Left ventricle myocardium inferior (tissue), 1 donor: Measurements from ENCODE around the gene COPB2. TPM values are rescaled to one million over a fixed set of nuclear protein-coding genes. Genes with fewer than 3 reads are reported as not detected.

Experiments
- DNase-seq: peaks from one replicate; pipeline ENCODE4 v3.0.0-alpha.2; 2020
- H3K27ac ChIP-seq: fragments of 200-600 bp; replicated peaks from 2 replicates; pipeline ENCODE4 v1.8.0; 2021
- H3K27me3 ChIP-seq: fragments of 200-600 bp; 2 replicates; pipeline ENCODE4 v1.8.0; 2021; ENCODE audit warnings: low read depth
- H3K36me3 ChIP-seq: fragments of 200-600 bp; 2 replicates; pipeline ENCODE4 v1.8.0; 2021
- H3K4me1 ChIP-seq: fragments of 200-600 bp; 2 replicates; pipeline ENCODE4 v1.8.0; 2021
- H3K4me3 ChIP-seq: fragments of 200-600 bp; 2 replicates; pipeline ENCODE4 v1.8.0; 2021; ENCODE audit warnings: mild to moderate bottlenecking, moderate library complexity
- H3K9me3 ChIP-seq: fragments of 200-600 bp; replicated peaks from 2 replicates; pipeline ENCODE4 v1.8.0; 2021
- CTCF ChIP-seq: fragments of 200-600 bp; IDR thresholded peaks from 2 replicates; pipeline ENCODE4 v1.8.0; 2021; ENCODE audit warnings: antibody characterized with exemption, mild to moderate bottlenecking, borderline replicate concordance
- intact Hi-C: fragments of 100-400 bp; cut with micrococcal nuclease; formaldehyde crosslinking; loops from one replicate; pipeline ENCODE4 v1.11.0; 2022
- total RNA-seq: library from RNA; stranded (reverse); fragmentation: NEBNext Ultra II Directional; extraction: Animal tissue kit (Norgen Biotek cat#: 25700); gene quantifications from one replicate; pipeline ENCODE4 v1.2.1, GENCODE V29; 2021
- donor health status: DM: no; HTN: yes; CAD: no; lungs with severe emphysema.

COPB2 gene
- total RNA-seq, 1 donor from 2014 or later = 68.8 TPM

DNA sequence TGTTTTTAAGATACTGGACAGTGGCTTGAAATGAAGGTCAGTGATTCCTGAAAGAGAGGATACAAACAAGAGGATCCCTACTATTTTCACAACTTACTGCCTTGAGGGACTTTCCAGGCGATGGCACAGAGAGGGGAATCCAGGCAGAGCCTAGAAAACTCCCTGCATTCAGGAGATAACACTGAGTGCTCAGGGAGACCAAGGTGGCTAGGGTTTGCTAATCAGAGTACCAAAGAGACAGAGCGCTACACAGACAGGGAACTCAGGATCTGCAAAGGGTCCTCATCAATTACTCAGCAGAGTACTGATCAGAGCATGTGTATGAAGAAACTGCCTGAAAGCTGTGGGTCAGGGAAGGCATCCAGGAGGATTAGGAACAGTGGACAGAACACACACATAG lies 57.4 kb downstream of the COPB2 start:
- Histone ChIP-seq H3K9me3 (no peaks in the 10 kb centered on the region), H3K27me3 (peaks cover 42% of the 10 kb centered on the region), H3K36me3 (no peaks in the 10 kb centered on the region), H3K27ac (no peak overlapping the region), H3K4me1 (peaks cover 8% of the 10 kb centered on the region), H3K4me3 (no peak overlapping the region)
- intact Hi-C loops = loop anchor here (5.0 kb wide), 1 partner anchor 395 kb away; no protein-coding TSS in a partner anchor
- DNase-seq = no peak
- TF ChIP-seq CTCF = no peak

- Histone ChIP-seq H3K27ac (no peak overlapping the region), H3K9me3 (no peaks in the 10 kb centered on the region), H3K4me3 (peak overlapping the region; percentile 42), H3K4me1 (peaks cover 8% of the 10 kb centered on the region), H3K36me3 (no peaks in the 10 kb centered on the region), H3K27me3 (peaks cover 42% of the 10 kb centered on the region)
- TF ChIP-seq CTCF = peak; percentile 98
- peak; percentile 85 for DNase-seq
- intact Hi-C loops = loop anchor here (5.0 kb wide), 1 partner anchor 217 kb away; no protein-coding TSS in a partner anchor
Observed at GRCh38 chr3:139329364-139329850, 60.0 kb downstream of the COPB2 start.

- DNase-seq = no peak
- Histone ChIP-seq H3K27me3 (peaks cover 45% of the 10 kb centered on the region), H3K9me3 (no peaks in the 10 kb centered on the region), H3K27ac (no peak overlapping the region), H3K4me3 (no peak overlapping the region), H3K4me1 (peaks cover 8% of the 10 kb centered on the region), H3K36me3 (no peaks in the 10 kb centered on the region)
- TF ChIP-seq CTCF = no peak
- intact Hi-C loops = loop anchor here (5.0 kb wide), 1 partner anchor 216 kb away; no protein-coding TSS in a partner anchor
Observed at GRCh38 chr3:139328356-139328755, 61.1 kb downstream of the COPB2 start.

DNA sequence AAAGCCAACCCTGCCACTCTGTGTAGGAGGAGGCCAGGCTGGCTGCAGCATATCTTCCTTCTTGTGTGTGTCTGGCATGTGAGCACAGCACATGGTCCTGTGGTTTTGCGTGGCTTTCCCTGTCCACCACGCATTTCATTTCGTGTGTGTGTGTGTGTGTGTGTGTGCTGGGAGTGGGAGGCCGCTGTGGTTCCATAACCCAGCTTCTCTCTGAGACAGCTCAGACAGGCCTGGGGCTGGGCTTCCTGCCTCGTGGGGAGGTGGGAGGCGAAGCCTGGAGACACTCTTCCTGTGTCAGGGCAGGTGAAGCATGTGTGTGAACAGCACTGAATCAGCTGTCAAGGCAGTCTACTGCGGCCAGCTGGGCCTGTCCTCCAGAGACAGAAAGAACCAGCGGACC lies 61.6 kb downstream of the COPB2 start:
- Histone ChIP-seq H3K27ac (no peak overlapping the region), H3K4me3 (no peak overlapping the region), H3K4me1 (peaks cover 8% of the 10 kb centered on the region), H3K9me3 (no peaks in the 10 kb centered on the region), H3K36me3 (no peaks in the 10 kb centered on the region), H3K27me3 (peaks cover 49% of the 10 kb centered on the region)
- TF ChIP-seq CTCF = no peak
- DNase-seq = no peak
- intact Hi-C loops = loop anchor here (5.0 kb wide), 1 partner anchor 216 kb away; no protein-coding TSS in a partner anchor

- no peak for TF ChIP-seq CTCF
- intact Hi-C loops = loop anchor here (5.0 kb wide), 1 partner anchor 215 kb away; no protein-coding TSS in a partner anchor
- DNase-seq = no peak
- Histone ChIP-seq H3K4me1 (peaks cover 8% of the 10 kb centered on the region), H3K36me3 (no peaks in the 10 kb centered on the region), H3K27ac (no peak overlapping the region), H3K27me3 (peaks cover 46% of the 10 kb centered on the region), H3K9me3 (no peaks in the 10 kb centered on the region), H3K4me3 (no peak overlapping the region)
Observed at GRCh38 chr3:139327231-139327630, 62.2 kb downstream of the COPB2 start.
